ENCODE data around the gene TICAM1. TPM values are rescaled to one million over a fixed set of nuclear protein-coding genes. Genes with fewer than 3 reads are reported as not detected.
"Not testable (repeated sequence)": the region's sequence is repeated elsewhere in the genome, so short reads cannot be mapped to it uniquely, and the experiment has no call there.

TICAM1 gene
- total and polyA plus RNA-seq, 10 donors, result 4.4 to 21.0 (median 12.1) TPM

DNA sequence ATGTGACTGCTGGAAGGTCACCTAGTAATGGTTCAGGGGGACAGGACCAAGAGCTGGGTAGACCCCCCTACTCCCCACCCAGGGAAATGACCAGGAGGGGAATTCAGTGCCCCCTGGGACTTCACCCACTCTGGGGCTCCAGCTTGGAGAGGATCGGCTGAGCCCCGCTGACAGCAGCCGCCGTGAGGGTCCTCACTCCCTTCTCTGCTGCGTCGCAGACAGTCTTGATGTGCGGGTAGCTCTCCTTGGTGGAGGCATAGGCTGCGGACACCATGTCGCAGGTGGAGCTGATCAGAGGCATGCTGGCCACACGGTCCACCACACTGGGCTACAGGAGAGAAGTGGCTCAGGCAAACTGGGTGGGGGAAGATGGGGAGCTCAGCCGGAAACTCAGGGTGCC lies 28.2 kb upstream of the TICAM1 start:
- DNase-seq, result no peak
- H3K4me3 ChIP-seq, result no peak overlapping the region
- H3K27me3 ChIP-seq (replicated peaks in 1 of 7), result no peaks in the 10 kb centered on the region
- no peak overlapping the region for H3K27ac ChIP-seq
- H3K36me3 ChIP-seq, result peaks cover 0 to 92% (median 61%) of the 10 kb centered on the region in 6 donors
- peaks cover 0 to 11% (median 2%) of the 10 kb centered on the region in 6 donors for H3K4me1 ChIP-seq
- TF ChIP-seq CTCF (IDR thresholded peaks at IDR 0.05 in 8 of 11, conservative IDR thresholded peaks at IDR 0.05 in 3 of 11) (no peak), POLR2AphosphoS5 (IDR thresholded peaks at IDR 0.05) (peak in 1 of 3 donors; percentile 46)
- WGBS, 5 donors, result 82 to 91% (median 90%) methylated on average over 11 of the region's 11 CpGs
- no peaks in the 10 kb centered on the region for H3K9me3 ChIP-seq
- intact Hi-C loops (cut with DNase I; ENCODE audit: low total_unique reads), result no loop called here

DNA sequence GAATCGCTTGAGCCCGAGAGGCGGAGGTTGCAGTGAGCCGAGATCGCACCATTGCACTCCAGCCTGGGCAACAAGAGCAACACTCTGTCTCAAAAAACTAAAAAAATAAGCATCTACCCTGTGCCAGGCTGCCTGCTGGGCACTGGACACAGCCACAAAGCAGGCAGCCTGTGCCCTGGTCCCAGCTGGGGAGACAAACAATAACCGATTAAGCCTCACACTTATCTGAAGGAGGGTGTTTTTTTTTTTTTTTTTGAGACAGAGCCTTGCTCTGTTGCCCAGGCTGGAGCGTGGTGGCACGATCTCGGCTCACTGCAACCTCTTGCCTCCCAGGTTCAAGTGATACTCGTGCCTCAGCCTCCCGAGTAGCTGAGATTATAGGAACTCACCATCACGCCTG lies 25.0 kb upstream of the TICAM1 start:
- intact Hi-C loops (cut with DNase I; ENCODE audit: low total_unique reads); DNase-seq; H3K27ac ChIP-seq; H3K9me3 ChIP-seq; H3K27me3 ChIP-seq (replicated peaks in 1 of 7); H3K4me3 ChIP-seq; H3K4me1 ChIP-seq: not testable (repeated sequence)
- peaks cover 0 to 100% (median 78%) of the 10 kb centered on the region in 6 donors for H3K36me3 ChIP-seq
- WGBS, 5 donors, result 88 to 97% (median 95%) methylated on average over 12 of the region's 12 CpGs

DNA sequence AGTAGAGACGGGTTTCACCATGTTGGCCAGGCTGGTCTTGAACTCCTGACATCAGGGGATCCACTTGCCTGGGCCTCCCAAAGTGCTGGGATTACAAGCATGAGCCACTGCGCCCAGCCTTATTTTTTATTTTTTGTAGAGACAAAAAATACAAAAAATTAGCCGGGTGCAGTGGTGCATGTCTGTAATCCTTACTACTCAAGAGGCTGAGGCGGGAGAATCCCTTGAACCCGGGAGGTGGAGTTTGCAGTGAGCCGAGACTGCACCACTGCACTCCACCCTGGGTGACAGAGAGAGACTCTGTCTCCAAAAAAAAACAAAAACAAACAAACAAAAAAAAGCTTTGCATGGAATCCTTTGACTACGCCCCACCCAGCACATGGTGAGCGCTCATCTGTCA lies 22.0 kb upstream of the TICAM1 start:
- 86 to 95% (median 89%) methylated on average over 8 of the region's 8 CpGs for WGBS, 5 donors
- peaks cover 0 to 100% (median 70%) of the 10 kb centered on the region in 6 donors for H3K36me3 ChIP-seq
- intact Hi-C loops (cut with DNase I; ENCODE audit: low total_unique reads), result loop anchor here (5.0 kb wide), 1 partner anchor 46 kb away; no protein-coding TSS in a partner anchor

GRCh38 chr19:4852484-4852883 lies 21.0 kb upstream of the TICAM1 start:
- TF ChIP-seq POLR2A (IDR thresholded peaks at IDR 0.05), result no peak
- no peak for TF ChIP-seq CTCF (IDR thresholded peaks at IDR 0.05 in 8 of 11, conservative IDR thresholded peaks at IDR 0.05 in 3 of 11)
- TF ChIP-seq POLR2AphosphoS5 (IDR thresholded peaks at IDR 0.05), result no peak
- intact Hi-C loops (cut with DNase I; ENCODE audit: low total_unique reads), result loop anchor here (5.0 kb wide), 1 partner anchor 45 kb away; no protein-coding TSS in a partner anchor
- Histone ChIP-seq H3K36me3 (peaks cover 0 to 100% (median 70%) of the 10 kb centered on the region in 6 donors), H3K9me3 (no peaks in the 10 kb centered on the region), H3K4me3 (no peak overlapping the region), H3K27me3 (replicated peaks in 1 of 7) (no peaks in the 10 kb centered on the region), H3K27ac (no peak overlapping the region), H3K4me1 (peaks cover 0 to 6% (median 0%) of the 10 kb centered on the region in 6 donors)
- DNase-seq, result no peak
- 90 to 95% (median 93%) methylated on average over 6 of the region's 6 CpGs for WGBS, 5 donors

More for the DNA sequence above, 22.0 kb upstream of the TICAM1 start:
- not testable (repeated sequence) for H3K9me3 ChIP-seq; H3K4me1 ChIP-seq; H3K27me3 ChIP-seq (replicated peaks in 1 of 7); H3K4me3 ChIP-seq; DNase-seq; H3K27ac ChIP-seq

DNA sequence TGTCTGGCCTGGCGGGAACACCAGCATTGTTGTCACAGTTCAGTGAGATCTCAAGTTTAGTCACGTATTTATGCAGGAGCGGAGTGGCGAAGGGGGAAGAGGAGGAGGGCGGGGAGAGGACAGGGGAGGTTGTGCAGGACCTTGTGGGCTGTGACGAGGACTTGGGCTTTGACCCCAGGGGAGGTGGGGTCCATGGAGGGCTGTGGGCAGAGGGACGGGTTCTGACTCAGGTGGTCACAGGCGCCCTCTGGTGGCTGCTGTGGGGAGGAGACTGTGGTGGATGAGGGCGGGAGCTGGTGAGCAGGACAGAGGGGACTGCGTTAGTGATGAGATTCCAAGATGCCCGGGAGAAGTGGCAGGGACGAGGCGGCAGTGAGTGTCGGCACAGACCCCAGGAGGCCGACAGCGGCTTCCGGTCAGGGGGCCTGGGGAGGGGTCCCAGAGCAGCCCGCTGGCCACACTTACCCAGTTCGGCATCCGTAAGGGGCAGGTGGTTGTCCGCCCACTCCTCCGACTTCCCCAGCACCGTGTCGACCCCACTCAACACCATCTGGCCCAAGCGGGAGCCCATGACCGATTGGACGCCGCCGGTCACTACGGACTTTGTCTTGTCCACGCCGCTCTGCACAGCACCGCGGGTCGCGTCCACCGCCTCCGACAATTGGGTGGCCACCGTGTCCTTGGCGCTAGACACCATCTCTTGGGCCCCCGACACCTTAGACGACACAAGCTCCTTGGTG lies 20.2 kb upstream of the TICAM1 start:
- intact Hi-C loops (cut with DNase I; ENCODE audit: low total_unique reads), result loop anchor here (5.0 kb wide), 1 partner anchor 44 kb away; no protein-coding TSS in a partner anchor
- Histone ChIP-seq H3K27me3 (replicated peaks in 1 of 7) (no peaks in the 10 kb centered on the region), H3K9me3 (no peaks in the 10 kb centered on the region), H3K36me3 (peaks cover 0 to 100% (median 70%) of the 10 kb centered on the region in 6 donors), H3K27ac (no peak overlapping the region), H3K4me3 (no peak overlapping the region), H3K4me1 (peaks cover 0 to 6% (median 0%) of the 10 kb centered on the region in 6 donors)
- peak; percentile 90 for DNase-seq
- WGBS, 5 donors, result 74 to 82% (median 78%) methylated on average over 36 to 42 of the region's 42 CpGs
- peak; percentile 75 to 96 (median 83) for TF ChIP-seq CTCF (IDR thresholded peaks at IDR 0.05 in 8 of 11, conservative IDR thresholded peaks at IDR 0.05 in 3 of 11)
- peak; percentile 29 to 58 (median 40) for TF ChIP-seq POLR2AphosphoS5 (IDR thresholded peaks at IDR 0.05)
- TF ChIP-seq POLR2A (IDR thresholded peaks at IDR 0.05), result no peak
